SK-N-SH treated with all-trans-retinoic acid at 6 μM for 48 hours (cell line): ENCODE results near the gene TMEM100.

Experiments used
- ATAC-seq: fragments of 200-7000 bp; cut with Tn5 transposase; 3 replicates; pipeline ENCODE4 v1.9.1; 2020; ENCODE audit warnings: mild to moderate bottlenecking, moderate library complexity
- BACH2 ChIP-seq: fragments of 250-450 bp; sonication (Bioruptor Pico); IDR thresholded peaks from 2 replicates; pipeline ENCODE4 v1.9.0; 2021; ENCODE audit warnings: mild to moderate bottlenecking, borderline replicate concordance
- CSDC2 ChIP-seq: fragments of 250-450 bp; sonication (Bioruptor Pico); IDR thresholded peaks from 2 replicates; pipeline ENCODE4 v1.5.0; 2020; ENCODE audit warnings: mild to moderate bottlenecking, moderate library complexity
- CSRNP3 ChIP-seq: fragments of 250-450 bp; sonication (Bioruptor Pico); IDR thresholded peaks from 2 replicates; pipeline ENCODE4 v1.5.1; 2021; ENCODE audit warnings: mild to moderate bottlenecking, moderate library complexity
- ESRRG ChIP-seq: fragments of 250-450 bp; sonication (Bioruptor Pico); IDR thresholded peaks from 2 replicates; pipeline ENCODE4 v1.6.1; 2021; ENCODE audit warnings: mild to moderate bottlenecking
- GLIS3 ChIP-seq: fragments of 250-450 bp; sonication (Bioruptor Pico); IDR thresholded peaks from 2 replicates; pipeline ENCODE4 v1.5.0; 2020; ENCODE audit warnings: mild to moderate bottlenecking, moderate library complexity
- ISL1 ChIP-seq: fragments of 250-450 bp; sonication (Bioruptor Pico); IDR thresholded peaks from 2 replicates; pipeline ENCODE4 v2.1.2; 2022; ENCODE audit warnings: mild to moderate bottlenecking, moderate library complexity
- OSR1 ChIP-seq: fragments of 250-450 bp; sonication (Bioruptor Pico); IDR thresholded peaks from 2 replicates; pipeline ENCODE4 v1.8.0; 2022; ENCODE audit warnings: moderate library complexity, mild to moderate bottlenecking, inconsistent platforms
- PPARA ChIP-seq: fragments of 250-450 bp; sonication (Bioruptor Pico); IDR thresholded peaks from 2 replicates; pipeline ENCODE4 v1.5.0; 2020; ENCODE audit warnings: mild to moderate bottlenecking, borderline replicate concordance
- RARB ChIP-seq: fragments of 250-450 bp; sonication (Bioruptor Pico); IDR thresholded peaks from 2 replicates; pipeline ENCODE4 v1.8.0; 2021; ENCODE audit warnings: mild to moderate bottlenecking, moderate library complexity
- SNAI2 ChIP-seq: fragments of 250-450 bp; sonication (Bioruptor Pico); IDR thresholded peaks from 2 replicates; pipeline ENCODE4 v1.5.0; 2020; ENCODE audit warnings: mild to moderate bottlenecking, moderate library complexity
- TCF4 ChIP-seq: fragments of 250-450 bp; sonication (Bioruptor Pico); IDR thresholded peaks from 2 replicates; pipeline ENCODE4 v1.8.0; 2021; ENCODE audit warnings: mild to moderate bottlenecking, moderate library complexity, borderline replicate concordance
- TOX ChIP-seq: fragments of 250-450 bp; sonication (Bioruptor Pico); IDR thresholded peaks from 2 replicates; pipeline ENCODE4 v1.8.0; 2021; ENCODE audit warnings: mild to moderate bottlenecking, moderate library complexity, borderline replicate concordance
- ZC3H10 ChIP-seq: fragments of 250-450 bp; sonication (Bioruptor Pico); IDR thresholded peaks from 2 replicates; pipeline ENCODE4 v1.5.1; 2021; ENCODE audit warnings: mild to moderate bottlenecking, moderate library complexity
- ZFP3 ChIP-seq: fragments of 250-450 bp; sonication (Bioruptor Pico); IDR thresholded peaks from 2 replicates; pipeline ENCODE4 v1.5.0; 2020; ENCODE audit warnings: mild to moderate bottlenecking, moderate library complexity
- ZNF565 ChIP-seq: fragments of 450-650 bp; formaldehyde crosslinking; conservative IDR thresholded peaks from 2 replicates; pipeline ENCODE4 v1.5.0; 2020; ENCODE audit warnings: low read depth, mild to moderate bottlenecking, moderate library complexity
- ZNF8 ChIP-seq: fragments of 450-650 bp; formaldehyde crosslinking; IDR thresholded peaks from 2 replicates; pipeline ENCODE4 v1.5.0; 2020; ENCODE audit warnings: mild to moderate bottlenecking, moderate library complexity
- TF ChIP-seq, protein P1 (sequence below): fragments of 250-450 bp; sonication (Bioruptor Pico); IDR thresholded peaks from 2 replicates; pipeline ENCODE4 v1.8.0; 2021; ENCODE audit warnings: low read depth, mild to moderate bottlenecking, moderate library complexity, borderline replicate concordance
- TF ChIP-seq, protein P2 (sequence below): fragments of 250-450 bp; sonication (Bioruptor Pico); IDR thresholded peaks from 2 replicates; pipeline ENCODE4 v1.5.0; 2020; ENCODE audit warnings: mild to moderate bottlenecking, moderate library complexity

The TMEM100 gene

DNA sequence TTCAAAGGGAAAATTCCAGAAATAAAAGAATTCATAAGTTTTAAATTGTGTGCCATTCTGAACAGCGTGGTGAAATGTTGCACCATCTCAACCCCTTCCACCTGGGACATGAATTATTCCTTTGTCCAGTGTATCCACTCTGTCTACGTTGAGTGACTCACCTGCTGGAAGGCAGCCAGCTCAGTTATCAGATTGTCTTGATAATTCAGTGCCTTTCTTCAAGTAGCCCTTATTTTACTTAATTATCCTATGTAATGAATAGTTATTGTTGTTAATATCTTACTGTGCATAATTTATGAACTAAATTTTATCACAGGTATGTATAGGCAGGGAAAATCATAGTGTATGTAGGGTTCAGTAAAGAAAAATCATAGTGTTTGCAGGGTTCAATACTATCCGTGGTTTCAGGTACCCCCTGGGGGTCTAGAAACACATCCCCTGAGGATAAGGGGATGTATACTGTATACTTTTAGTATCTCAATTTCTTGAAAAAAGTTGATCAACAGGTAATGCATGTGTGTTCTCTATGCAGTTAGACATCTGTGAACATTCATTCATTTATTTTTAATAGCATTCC lies 20.5 kb upstream of the TMEM100 start:
- TF ChIP-seq ZFP3 = no peak
- peak; percentile 52; the same call in 1 of the 2 replicates for TF ChIP-seq ISL1 (CRISPR knock-in tag)
- ATAC-seq = peak; percentile 54; the same call in 1 of the 3 replicates

- no peak for ATAC-seq
- TF ChIP-seq ZNF565 (CRISPR knock-in tag) (no peak), CSRNP3 (CRISPR knock-in tag) (no peak), PPARA (CRISPR knock-in tag) (no peak), TCF4 (CRISPR knock-in tag) (no peak), ESRRG (CRISPR knock-in tag) (no peak), RARB (no peak), SNAI2 (CRISPR knock-in tag) (no peak)
- TF ChIP-seq, protein P1, sequence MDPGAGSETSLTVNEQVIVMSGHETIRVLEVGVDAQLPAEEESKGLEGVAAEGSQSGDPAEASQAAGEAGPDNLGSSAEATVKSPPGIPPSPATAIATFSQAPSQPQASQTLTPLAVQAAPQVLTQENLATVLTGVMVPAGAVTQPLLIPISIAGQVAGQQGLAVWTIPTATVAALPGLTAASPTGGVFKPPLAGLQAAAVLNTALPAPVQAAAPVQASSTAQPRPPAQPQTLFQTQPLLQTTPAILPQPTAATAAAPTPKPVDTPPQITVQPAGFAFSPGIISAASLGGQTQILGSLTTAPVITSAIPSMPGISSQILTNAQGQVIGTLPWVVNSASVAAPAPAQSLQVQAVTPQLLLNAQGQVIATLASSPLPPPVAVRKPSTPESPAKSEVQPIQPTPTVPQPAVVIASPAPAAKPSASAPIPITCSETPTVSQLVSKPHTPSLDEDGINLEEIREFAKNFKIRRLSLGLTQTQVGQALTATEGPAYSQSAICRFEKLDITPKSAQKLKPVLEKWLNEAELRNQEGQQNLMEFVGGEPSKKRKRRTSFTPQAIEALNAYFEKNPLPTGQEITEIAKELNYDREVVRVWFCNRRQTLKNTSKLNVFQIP = no peak
Measured at GRCh38 chr17:55742272-55743102, 19.8 kb upstream of the TMEM100 start.

GRCh38 chr17:55741356-55741700 lies 18.7 kb upstream of the TMEM100 start:
- no peak for ATAC-seq
- TF ChIP-seq TOX (CRISPR knock-in tag) (no peak), GLIS3 (CRISPR knock-in tag) (no peak), OSR1 (CRISPR knock-in tag) (no peak), ZFP3 (no peak), CSDC2 (no peak)
- TF ChIP-seq, protein P2, sequence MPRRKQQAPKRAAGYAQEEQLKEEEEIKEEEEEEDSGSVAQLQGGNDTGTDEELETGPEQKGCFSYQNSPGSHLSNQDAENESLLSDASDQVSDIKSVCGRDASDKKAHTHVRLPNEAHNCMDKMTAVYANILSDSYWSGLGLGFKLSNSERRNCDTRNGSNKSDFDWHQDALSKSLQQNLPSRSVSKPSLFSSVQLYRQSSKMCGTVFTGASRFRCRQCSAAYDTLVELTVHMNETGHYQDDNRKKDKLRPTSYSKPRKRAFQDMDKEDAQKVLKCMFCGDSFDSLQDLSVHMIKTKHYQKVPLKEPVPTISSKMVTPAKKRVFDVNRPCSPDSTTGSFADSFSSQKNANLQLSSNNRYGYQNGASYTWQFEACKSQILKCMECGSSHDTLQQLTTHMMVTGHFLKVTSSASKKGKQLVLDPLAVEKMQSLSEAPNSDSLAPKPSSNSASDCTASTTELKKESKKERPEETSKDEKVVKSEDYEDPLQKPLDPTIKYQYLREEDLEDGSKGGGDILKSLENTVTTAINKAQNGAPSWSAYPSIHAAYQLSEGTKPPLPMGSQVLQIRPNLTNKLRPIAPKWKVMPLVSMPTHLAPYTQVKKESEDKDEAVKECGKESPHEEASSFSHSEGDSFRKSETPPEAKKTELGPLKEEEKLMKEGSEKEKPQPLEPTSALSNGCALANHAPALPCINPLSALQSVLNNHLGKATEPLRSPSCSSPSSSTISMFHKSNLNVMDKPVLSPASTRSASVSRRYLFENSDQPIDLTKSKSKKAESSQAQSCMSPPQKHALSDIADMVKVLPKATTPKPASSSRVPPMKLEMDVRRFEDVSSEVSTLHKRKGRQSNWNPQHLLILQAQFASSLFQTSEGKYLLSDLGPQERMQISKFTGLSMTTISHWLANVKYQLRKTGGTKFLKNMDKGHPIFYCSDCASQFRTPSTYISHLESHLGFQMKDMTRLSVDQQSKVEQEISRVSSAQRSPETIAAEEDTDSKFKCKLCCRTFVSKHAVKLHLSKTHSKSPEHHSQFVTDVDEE (CRISPR knock-in tag) = no peak
- TF ChIP-seq, all 23 proteins: peak for 0

DNA sequence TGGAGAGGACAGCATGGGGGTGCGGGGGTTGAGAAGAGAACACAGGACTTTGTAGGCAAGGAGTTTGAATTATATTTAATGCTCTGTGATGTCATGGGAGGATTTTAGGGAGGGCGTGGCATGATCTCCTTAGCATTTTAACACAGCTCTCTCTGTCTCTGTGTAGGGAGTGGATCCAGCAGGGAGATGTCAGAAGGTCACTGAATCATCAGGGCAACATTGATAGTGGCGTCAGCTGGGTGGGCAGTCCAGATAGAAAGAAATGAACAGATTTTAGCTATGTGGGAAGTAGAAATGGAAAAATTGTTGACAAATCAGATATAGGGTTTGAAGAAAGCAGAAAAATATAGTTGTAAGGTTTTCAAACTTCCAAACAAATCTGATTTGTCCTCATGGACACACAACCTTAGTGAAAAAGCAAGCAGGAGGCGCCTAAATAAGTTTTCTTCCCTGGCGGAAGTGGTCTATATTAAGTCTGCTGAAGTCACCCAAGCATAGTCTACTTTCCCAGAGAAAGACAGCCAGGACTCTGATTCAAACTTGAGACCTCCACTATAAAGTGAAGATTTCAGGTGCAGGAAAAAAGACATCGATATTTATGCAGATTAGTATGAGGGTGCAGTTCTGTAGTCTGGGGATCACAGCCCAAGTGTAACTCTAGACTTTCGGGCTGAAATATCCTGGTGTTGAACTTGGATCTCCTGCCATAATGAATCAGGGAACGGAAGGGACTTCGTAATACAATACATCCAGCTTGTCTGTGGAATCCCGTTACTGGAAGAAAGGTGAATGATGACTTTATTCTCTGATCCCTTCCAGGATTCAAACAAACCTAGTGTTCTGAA lies 18.1 kb upstream of the TMEM100 start:
- no peak for ATAC-seq
- TF ChIP-seq BACH2 (CRISPR knock-in tag) (no peak), ZFP3 (no peak), ZNF565 (CRISPR knock-in tag) (no peak), CSDC2 (no peak), SNAI2 (CRISPR knock-in tag) (no peak), ZC3H10 (no peak), ZNF8 (CRISPR knock-in tag) (no peak), PPARA (CRISPR knock-in tag) (no peak), CSRNP3 (CRISPR knock-in tag) (no peak), OSR1 (CRISPR knock-in tag) (no peak)
- TF ChIP-seq, protein P1 = no peak
- TF ChIP-seq, protein P2 (CRISPR knock-in tag) = no peak
